Stimulated activated CD4-positive, alpha-beta T cell treated with anti-CD3 and anti-CD28 coated beads, TNF-alpha, amount 100 ng/mL, for 24 hours (primary cell): ENCODE measurements around the gene TRIM43B.
A peak's percentile ranks its signal among the peaks of the same experiment; 100 is the strongest.
"Not testable (repeated sequence)": the region's sequence is repeated elsewhere in the genome, so short reads cannot be mapped to it uniquely, and the experiment has no call there.

Source experiments
- DNase-seq, 3 experiments: peaks; one replicate each; pipeline ENCODE4 v3.0.0-alpha.2; 2020; ENCODE audit warnings: low read depth in 3 of 3

The TRIM43B gene

DNA sequence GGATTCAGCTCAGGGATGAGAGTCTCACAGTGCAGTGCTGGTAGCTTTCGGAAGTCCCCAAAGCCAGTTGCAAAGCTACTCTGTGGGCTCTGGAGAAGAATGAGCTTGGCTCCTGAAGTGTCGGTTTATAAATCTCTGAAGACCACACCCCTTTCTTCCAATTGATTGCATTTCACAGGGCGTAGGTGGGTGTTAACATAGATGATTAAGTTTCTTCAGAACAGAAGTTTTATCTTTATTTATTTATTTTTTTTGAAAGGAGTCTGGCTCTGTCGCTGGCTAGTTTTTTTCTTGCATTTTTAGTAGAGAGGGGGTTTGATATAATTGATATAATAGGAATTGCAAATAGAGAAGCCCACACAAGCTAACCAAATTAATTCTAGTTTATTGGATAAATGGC lies at the start of gene TRIM43B:
TSS of gene TRIM43B (minus strand) at position 101 of the 400 bp plus-strand sequence. CDS start 2,040 bp downstream, outside the sequence.
- DNase-seq, result not testable (repeated sequence)

DNA sequence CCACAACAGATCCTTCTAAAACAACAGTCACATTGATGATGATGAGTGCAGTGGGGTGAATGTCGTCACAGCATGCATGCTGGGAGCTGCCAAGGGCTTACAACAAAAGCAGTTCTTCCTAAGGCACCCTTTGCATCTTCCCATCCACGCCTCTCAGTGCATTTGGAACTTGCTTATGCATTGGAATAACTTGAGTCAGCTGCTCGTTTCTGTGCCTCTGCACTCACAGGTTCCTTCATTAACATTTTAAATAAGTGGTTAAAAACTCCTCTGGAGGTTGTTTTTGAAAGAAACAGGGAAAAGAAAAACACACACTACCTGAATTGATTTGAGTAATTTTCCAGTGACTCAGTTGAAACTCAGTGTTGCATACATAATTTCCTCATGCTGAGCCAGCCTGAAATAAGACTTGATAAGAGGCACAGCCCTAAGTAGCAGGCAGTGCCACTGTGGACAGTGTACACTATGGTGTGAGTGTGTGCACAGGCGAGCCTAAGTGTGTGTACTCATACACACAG lies 46.8 kb upstream of the TRIM43B start:
- DNase-seq, result no peak

DNA sequence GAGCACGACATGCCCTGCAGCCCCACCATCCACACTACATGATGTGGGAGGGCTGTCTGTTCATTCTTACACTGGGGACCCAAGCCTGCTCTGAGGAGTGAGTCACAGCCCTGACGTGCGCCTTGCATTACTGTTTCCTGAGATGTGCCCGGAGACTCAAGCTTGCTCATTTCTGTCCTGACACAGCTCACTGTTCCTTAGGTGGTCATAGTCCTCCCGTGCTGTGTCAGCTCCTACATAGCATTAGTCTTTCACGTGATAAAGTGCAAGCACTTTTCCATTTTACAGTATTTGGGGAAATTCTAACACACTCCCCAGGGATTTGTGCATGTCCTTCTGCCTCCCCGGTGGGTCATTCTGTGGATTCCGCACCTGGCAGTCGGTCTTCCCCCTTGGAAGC lies 46.2 kb upstream of the TRIM43B start:
- peak in 1 of 3 experiments; percentile 39 for DNase-seq

DNA sequence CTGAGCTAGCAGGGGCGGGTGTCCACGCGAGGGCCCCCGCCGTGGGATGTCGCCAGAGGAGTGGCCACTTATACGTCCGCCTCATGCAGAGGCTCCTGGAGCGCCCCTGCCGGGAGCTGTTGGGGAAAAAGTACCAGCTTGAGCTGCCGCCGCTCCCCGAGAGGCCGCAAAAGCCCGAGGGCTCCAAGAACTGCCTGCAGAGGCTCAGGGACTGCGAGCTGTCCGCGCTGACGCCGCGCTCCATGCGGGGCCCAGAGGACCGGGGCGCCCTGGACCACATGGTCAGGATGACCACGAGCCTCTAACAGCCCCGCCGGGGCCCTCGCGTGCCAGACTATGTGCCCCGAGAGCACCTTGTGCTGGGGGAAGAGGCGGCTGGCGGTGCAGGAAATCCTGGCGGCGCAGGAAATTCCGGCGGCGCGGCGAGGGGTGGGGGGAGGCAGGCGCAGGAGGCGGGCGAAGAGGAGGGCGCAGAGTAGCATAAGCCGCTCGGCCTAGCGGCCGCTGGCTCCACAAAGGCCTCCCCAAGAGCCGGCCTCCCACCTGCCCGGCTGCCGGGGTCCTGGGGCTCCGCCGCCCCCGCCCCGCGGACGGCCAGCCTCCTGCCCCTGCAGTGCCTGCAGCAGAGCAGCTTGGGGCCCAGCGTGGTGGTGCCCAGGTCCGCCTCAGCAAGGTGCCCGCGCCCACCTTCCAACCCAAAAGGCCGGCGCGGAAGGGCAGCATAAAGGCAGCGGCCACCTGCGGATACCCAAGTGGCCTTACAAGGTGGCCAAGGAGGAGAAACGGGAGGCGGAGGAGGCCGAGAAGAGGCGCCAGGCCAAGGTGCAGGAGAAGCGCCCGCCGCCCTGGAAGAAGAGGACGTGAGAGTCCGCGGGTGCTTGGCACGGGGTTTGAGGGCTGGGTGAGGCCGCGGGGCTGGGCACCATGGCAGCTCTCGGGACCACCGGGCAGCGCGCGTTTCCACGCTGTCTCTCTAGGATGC lies 42.1 kb upstream of the TRIM43B start:
- peak in 2 of 3 experiments; percentile 53 to 71 for DNase-seq

- no peak for DNase-seq
Observed at GRCh38 chr2:95525294-95526035, 40.9 kb upstream of the TRIM43B start.

DNA sequence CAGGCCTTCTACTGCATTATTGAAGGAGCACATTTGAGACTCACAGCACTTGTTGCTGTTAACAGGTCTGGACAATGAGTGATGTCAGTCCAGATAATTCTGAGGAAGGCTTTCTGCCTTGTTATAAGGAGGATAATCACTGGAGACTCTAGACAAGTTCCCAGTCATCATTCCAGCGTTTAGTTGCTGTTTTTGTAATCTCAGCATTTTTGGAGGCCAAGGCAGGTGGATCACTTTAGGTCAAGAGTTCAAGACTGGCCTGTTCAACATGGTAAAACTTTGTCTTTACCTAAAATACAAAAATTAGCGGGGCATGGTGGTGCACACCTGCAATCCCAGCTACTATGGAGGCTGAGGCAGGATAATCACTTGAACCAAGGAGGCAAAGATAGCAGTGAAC lies 39.6 kb upstream of the TRIM43B start:
- no peak for DNase-seq

- no peak for DNase-seq
Observed at GRCh38 chr2:95514718-95515117, 30.2 kb upstream of the TRIM43B start.

DNA sequence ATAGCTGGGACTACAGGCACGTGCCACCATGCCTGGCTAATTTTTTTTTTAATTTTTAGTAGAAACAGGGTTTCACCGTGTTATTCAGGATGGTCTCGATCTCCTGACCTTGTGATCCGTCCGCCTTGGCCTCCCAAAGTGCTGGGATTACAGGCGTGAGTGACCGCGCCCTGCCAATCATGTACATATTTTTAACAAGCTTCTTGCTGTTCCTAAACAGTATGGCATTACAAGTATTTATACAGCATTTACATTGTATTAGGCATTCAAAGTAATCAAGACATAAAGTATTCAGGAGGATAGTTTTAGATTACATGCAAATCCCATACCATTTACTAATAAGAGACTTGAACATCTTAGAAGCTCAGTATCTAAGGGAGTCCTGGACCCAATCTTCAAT lies 29.7 kb upstream of the TRIM43B start:
- DNase-seq, result not testable (repeated sequence)

GRCh38 chr2:95509408-95509807 lies 24.9 kb upstream of the TRIM43B start:
- DNase-seq, result no peak

GRCh38 chr2:95505222-95505621 lies 20.7 kb upstream of the TRIM43B start:
- no peak for DNase-seq

GRCh38 chr2:95500854-95501253 lies 16.3 kb upstream of the TRIM43B start:
- no peak for DNase-seq

- DNase-seq, result not testable (repeated sequence)
Observed at GRCh38 chr2:95492076-95492475, 7.5 kb upstream of the TRIM43B start.

GRCh38 chr2:95475025-95475424 lies 9.5 kb downstream of the TRIM43B start:
- not testable (repeated sequence) for DNase-seq

DNA sequence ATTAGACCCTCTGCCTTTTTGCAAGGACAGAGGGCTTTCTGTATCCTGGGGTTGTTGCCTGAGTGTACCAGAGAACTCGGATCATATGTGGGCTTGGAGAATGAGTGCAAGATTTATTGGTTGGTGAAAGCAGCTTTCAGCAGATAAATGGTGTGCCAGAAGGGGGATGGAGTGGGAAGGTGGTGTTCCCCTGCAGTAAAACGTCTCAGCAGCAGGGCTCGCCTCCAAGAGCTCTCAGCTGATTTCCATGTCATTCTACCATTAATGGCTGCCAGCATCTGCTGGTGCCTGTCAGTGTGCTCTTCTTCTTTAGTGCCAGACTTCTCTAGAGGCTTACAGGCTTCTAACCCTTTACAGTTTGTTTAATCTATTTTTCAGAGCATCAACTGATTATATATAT lies 16.6 kb downstream of the TRIM43B start:
- not testable (repeated sequence) for DNase-seq

- DNase-seq, result not testable (repeated sequence)
Observed at GRCh38 chr2:95466572-95466971, 18.0 kb downstream of the TRIM43B start.

GRCh38 chr2:95463292-95463691 lies 21.3 kb downstream of the TRIM43B start:
- DNase-seq, result not testable (repeated sequence)

- DNase-seq, result not testable (repeated sequence)
Observed at GRCh38 chr2:95445317-95445716, 39.2 kb downstream of the TRIM43B start.

DNA sequence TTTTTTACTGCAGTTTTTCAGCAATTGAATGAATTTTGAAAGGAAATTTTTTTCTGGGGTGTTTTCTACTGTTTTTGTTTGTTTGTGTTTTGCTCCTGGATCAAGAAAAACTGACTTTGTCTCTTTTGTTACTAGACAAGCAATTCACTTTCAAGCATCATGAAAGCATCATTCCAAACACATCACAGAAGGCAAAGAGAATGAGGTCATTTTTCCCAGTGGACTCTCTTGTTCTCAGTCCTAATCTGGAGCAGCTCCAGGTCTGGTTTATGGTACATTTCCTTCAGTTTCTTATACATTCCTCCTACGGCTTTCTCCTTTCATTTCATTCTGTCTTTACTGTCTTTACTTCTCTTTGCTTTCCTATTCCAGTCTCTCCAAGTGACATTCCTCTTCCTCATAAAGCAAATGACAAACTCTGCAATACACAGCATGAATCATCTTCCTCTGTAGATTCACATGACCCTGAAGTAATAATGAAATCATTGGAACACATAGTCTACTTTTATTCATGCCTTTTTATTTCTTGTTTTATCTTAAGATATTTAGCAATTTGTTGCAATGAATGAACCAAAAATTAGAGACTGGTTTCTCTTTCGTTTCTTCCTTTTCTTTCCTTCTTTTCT lies 42.0 kb downstream of the TRIM43B start:
- DNase-seq, result not testable (repeated sequence)

DNA sequence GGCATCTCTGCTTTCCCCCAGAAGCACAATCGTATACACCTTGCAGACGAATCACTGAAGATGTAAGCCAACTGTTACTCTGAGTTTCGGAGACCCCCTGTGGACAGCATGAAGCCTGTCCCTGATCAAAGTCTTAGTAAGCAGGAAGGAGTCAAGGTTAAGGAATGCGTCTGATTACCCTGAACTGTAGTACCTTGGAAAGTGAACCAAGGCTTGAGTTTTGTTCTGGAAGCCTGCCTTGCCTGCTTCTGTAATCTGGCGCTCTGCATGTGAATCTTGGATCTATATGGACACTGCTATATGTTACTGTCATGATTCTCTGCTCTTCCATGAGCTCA lies 48.7 kb downstream of the TRIM43B start:
- not testable (repeated sequence) for DNase-seq

DNA sequence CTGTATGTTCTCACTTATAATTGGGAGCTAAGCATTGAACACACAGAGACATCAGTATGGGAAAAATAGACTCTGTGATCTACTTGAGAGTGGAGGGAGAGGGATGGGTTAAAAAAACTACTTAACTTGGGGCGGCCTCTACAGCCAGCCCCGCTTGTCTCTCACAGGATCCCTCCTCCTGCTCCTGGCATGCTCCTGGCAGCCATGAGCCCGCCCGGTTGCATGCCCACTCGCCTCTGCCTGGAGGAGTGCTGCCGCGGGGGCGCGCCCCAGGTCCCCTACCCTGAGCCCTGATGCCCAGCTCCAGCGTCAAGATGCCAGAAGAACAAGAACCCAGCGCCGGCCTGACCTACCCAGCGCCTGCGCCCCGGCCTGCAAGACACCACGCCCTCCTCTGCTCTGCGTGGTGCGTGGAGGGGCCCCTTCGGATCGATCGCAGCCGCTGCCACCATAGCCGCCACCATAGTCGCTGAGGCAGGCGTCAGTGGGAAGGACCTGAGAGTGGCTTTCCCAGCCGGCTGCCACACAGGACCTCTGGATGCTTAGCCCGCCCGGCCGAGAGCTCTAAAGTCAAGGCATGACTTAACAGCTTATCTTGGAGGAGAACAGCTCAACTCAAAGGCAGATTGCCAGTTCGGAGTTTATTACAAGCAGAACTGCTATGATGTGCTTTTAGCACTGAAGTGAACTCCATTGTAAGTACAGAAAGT lies 49.2 kb downstream of the TRIM43B start:
- DNase-seq, result not testable (repeated sequence)

- not testable (repeated sequence) for DNase-seq
Observed at GRCh38 chr2:95434507-95435076, 50.0 kb downstream of the TRIM43B start.
